ENCODE results near the gene ADAT2. TPM values are rescaled to one million over a fixed set of nuclear protein-coding genes. Genes with fewer than 3 reads are reported as not detected.

Gene ADAT2
- polyA plus RNA-seq, 1 donor from 2014 or later = 3.3 TPM

DNA sequence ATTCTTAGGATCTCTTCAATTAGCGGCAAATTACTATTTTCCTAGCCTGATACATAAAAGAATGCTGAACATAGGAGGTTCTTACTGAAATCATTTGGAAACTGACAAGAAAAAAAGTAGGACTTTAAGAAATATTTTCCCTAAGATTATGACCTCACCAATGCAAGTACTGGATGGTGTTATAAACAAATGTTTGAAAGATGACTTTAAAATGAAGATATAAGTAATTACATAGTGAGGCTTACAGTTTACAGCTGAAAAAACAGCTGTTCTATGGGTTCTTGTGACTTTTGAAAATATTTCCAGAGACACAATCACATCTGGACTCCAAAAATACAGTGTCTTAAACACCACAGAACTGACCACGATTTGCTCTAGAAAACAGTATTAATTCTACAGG lies 64.9 kb downstream of the ADAT2 start:
- H4K20me1 ChIP-seq (ENCODE audit: insufficient read depth) = no peaks in the 10 kb centered on the region
- H3K9me3 ChIP-seq (ENCODE audit: low read length) = no peaks in the 10 kb centered on the region
- no peaks in the 10 kb centered on the region for H3F3A ChIP-seq (ENCODE audit: insufficient read depth, low read length, poor library complexity, severe bottlenecking)
- H3K9me2 ChIP-seq (ENCODE audit: insufficient read depth, low read length) = no peaks in the 10 kb centered on the region
- H3K79me2 ChIP-seq (replicated peaks; ENCODE audit: insufficient read depth, low read length) = no peaks in the 10 kb centered on the region
- no peak overlapping the region for H3K4me3 ChIP-seq (ENCODE audit: low read length)
- no peak overlapping the region for H3K9ac ChIP-seq (ENCODE audit: low read length)
- TF ChIP-seq, protein P1, sequence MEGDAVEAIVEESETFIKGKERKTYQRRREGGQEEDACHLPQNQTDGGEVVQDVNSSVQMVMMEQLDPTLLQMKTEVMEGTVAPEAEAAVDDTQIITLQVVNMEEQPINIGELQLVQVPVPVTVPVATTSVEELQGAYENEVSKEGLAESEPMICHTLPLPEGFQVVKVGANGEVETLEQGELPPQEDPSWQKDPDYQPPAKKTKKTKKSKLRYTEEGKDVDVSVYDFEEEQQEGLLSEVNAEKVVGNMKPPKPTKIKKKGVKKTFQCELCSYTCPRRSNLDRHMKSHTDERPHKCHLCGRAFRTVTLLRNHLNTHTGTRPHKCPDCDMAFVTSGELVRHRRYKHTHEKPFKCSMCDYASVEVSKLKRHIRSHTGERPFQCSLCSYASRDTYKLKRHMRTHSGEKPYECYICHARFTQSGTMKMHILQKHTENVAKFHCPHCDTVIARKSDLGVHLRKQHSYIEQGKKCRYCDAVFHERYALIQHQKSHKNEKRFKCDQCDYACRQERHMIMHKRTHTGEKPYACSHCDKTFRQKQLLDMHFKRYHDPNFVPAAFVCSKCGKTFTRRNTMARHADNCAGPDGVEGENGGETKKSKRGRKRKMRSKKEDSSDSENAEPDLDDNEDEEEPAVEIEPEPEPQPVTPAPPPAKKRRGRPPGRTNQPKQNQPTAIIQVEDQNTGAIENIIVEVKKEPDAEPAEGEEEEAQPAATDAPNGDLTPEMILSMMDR (IDR thresholded peaks at IDR 0.05; ENCODE audit: poor library complexity, severe bottlenecking) = no peak
- TF ChIP-seq MXI1 (conservative IDR thresholded peaks at IDR 0.05; ENCODE audit: poor library complexity, severe bottlenecking) = no peak
- no peak for TF ChIP-seq POLR2AphosphoS5 (IDR thresholded peaks at IDR 0.05)
- TF ChIP-seq SMC3 (conservative IDR thresholded peaks at IDR 0.05; ENCODE audit: poor library complexity) = no peak
- no peak for TF ChIP-seq EZH2 (IDR thresholded peaks at IDR 0.05; ENCODE audit: borderline replicate concordance, insufficient read depth, low read length, poor library complexity, severe bottlenecking)
- TF ChIP-seq RAD21 (conservative IDR thresholded peaks at IDR 0.05) = no peak
- no peak for TF ChIP-seq EP300 (conservative IDR thresholded peaks at IDR 0.05; ENCODE audit: poor library complexity, severe bottlenecking)
- TF ChIP-seq, protein P2, sequence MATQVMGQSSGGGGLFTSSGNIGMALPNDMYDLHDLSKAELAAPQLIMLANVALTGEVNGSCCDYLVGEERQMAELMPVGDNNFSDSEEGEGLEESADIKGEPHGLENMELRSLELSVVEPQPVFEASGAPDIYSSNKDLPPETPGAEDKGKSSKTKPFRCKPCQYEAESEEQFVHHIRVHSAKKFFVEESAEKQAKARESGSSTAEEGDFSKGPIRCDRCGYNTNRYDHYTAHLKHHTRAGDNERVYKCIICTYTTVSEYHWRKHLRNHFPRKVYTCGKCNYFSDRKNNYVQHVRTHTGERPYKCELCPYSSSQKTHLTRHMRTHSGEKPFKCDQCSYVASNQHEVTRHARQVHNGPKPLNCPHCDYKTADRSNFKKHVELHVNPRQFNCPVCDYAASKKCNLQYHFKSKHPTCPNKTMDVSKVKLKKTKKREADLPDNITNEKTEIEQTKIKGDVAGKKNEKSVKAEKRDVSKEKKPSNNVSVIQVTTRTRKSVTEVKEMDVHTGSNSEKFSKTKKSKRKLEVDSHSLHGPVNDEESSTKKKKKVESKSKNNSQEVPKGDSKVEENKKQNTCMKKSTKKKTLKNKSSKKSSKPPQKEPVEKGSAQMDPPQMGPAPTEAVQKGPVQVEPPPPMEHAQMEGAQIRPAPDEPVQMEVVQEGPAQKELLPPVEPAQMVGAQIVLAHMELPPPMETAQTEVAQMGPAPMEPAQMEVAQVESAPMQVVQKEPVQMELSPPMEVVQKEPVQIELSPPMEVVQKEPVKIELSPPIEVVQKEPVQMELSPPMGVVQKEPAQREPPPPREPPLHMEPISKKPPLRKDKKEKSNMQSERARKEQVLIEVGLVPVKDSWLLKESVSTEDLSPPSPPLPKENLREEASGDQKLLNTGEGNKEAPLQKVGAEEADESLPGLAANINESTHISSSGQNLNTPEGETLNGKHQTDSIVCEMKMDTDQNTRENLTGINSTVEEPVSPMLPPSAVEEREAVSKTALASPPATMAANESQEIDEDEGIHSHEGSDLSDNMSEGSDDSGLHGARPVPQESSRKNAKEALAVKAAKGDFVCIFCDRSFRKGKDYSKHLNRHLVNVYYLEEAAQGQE (IDR thresholded peaks at IDR 0.05; ENCODE audit: borderline replicate concordance) = no peak
- TF ChIP-seq TAF1 (IDR thresholded peaks at IDR 0.05; ENCODE audit: low read depth) = no peak
- no peak overlapping the region for H3K27ac ChIP-seq (ENCODE audit: low read length)
- H3K27me3 ChIP-seq (ENCODE audit: insufficient read depth, low read depth, low read length) = no peaks in the 10 kb centered on the region
- H3K4me2 ChIP-seq (ENCODE audit: low read length) = no peak overlapping the region
- no peak overlapping the region for H2AFZ ChIP-seq (ENCODE audit: low read depth, low read length)
- H3K36me3 ChIP-seq (ENCODE audit: insufficient read depth, low read length) = no peaks in the 10 kb centered on the region

DNA sequence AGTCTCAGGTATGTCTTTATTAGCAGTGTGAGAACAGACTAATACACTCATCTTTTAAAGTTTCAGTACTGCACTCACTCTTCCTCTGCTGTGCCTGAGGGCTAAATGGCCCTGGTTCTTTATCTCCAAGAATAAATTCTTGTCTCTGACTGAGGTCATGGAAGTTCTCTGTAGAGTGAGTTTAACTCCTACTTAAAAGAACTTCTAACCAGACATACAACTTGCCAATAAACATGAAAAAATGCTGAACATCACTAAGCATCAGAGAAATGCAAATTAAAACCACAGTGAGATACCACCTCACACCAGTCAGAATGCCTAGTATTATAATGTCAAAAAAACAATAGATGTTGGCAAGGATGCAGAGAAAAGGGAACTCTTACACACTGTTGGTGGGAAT lies 73.6 kb downstream of the ADAT2 start:
- no peaks in the 10 kb centered on the region for H3K9me2 ChIP-seq (ENCODE audit: insufficient read depth, low read length)
- no peaks in the 10 kb centered on the region for H3K79me2 ChIP-seq (replicated peaks; ENCODE audit: insufficient read depth, low read length)
- H2AFZ ChIP-seq (ENCODE audit: low read depth, low read length) = no peak overlapping the region
- TF ChIP-seq RAD21 (conservative IDR thresholded peaks at IDR 0.05) (no peak), POLR2AphosphoS5 (IDR thresholded peaks at IDR 0.05) (no peak)
- no peak overlapping the region for H3K27ac ChIP-seq (ENCODE audit: low read length)
- H3K36me3 ChIP-seq (ENCODE audit: insufficient read depth, low read length) = no peaks in the 10 kb centered on the region
- no peaks in the 10 kb centered on the region for H4K20me1 ChIP-seq (ENCODE audit: insufficient read depth)
- H3F3A ChIP-seq (ENCODE audit: insufficient read depth, low read length, poor library complexity, severe bottlenecking) = no peaks in the 10 kb centered on the region
- H3K9me3 ChIP-seq (ENCODE audit: low read length) = no peaks in the 10 kb centered on the region
- no peaks in the 10 kb centered on the region for H3K27me3 ChIP-seq (ENCODE audit: insufficient read depth, low read depth, low read length)
- no peak overlapping the region for H3K4me3 ChIP-seq (ENCODE audit: low read length)
- H3K4me2 ChIP-seq (ENCODE audit: low read length) = no peak overlapping the region
- H3K9ac ChIP-seq (ENCODE audit: low read length) = no peak overlapping the region

DNA sequence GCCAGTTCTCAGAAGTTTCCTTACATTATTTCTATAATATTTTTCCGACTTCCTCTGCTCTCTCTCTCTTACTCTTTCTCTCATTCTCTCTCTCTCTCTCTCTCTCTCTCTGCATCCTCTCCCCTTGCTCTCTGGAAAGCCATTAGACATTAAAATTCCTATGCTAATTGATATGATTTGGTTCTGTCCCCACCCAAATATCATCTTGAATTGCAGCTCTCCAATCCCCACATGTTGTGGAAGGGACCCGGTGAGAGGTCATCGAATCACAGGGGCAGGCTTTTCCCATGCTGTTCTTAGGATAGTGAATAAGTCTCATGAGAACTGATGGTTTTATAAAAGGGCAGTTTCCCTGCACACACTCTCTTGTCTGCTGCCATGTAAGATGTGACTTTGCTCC lies 74.1 kb downstream of the ADAT2 start:
- TF ChIP-seq TAF1 (IDR thresholded peaks at IDR 0.05; ENCODE audit: low read depth) (no peak), EP300 (conservative IDR thresholded peaks at IDR 0.05; ENCODE audit: poor library complexity, severe bottlenecking) (no peak), RAD21 (conservative IDR thresholded peaks at IDR 0.05) (no peak), EZH2 (IDR thresholded peaks at IDR 0.05; ENCODE audit: borderline replicate concordance, insufficient read depth, low read length, poor library complexity, severe bottlenecking) (no peak), MXI1 (conservative IDR thresholded peaks at IDR 0.05; ENCODE audit: poor library complexity, severe bottlenecking) (no peak), POLR2AphosphoS5 (IDR thresholded peaks at IDR 0.05) (no peak), SMC3 (conservative IDR thresholded peaks at IDR 0.05; ENCODE audit: poor library complexity) (no peak)
- TF ChIP-seq, protein P1 (IDR thresholded peaks at IDR 0.05; ENCODE audit: poor library complexity, severe bottlenecking) = no peak
- TF ChIP-seq, protein P2 (IDR thresholded peaks at IDR 0.05; ENCODE audit: borderline replicate concordance) = no peak
- Histone ChIP-seq H3F3A (ENCODE audit: insufficient read depth, low read length, poor library complexity, severe bottlenecking) (no peaks in the 10 kb centered on the region), H3K9ac (ENCODE audit: low read length) (no peak overlapping the region)

More for the DNA sequence above, 74.1 kb downstream of the ADAT2 start:
- no peaks in the 10 kb centered on the region for H3K9me2 ChIP-seq (ENCODE audit: insufficient read depth, low read length)
- H2AFZ ChIP-seq (ENCODE audit: low read depth, low read length) = no peak overlapping the region
- H3K79me2 ChIP-seq (replicated peaks; ENCODE audit: insufficient read depth, low read length) = no peaks in the 10 kb centered on the region
- H4K20me1 ChIP-seq (ENCODE audit: insufficient read depth) = no peaks in the 10 kb centered on the region
- H3K27me3 ChIP-seq (ENCODE audit: insufficient read depth, low read depth, low read length) = no peaks in the 10 kb centered on the region
- no peak overlapping the region for H3K4me3 ChIP-seq (ENCODE audit: low read length)
- no peak overlapping the region for H3K27ac ChIP-seq (ENCODE audit: low read length)
- H3K9me3 ChIP-seq (ENCODE audit: low read length) = no peaks in the 10 kb centered on the region
- no peaks in the 10 kb centered on the region for H3K36me3 ChIP-seq (ENCODE audit: insufficient read depth, low read length)
- H3K4me2 ChIP-seq (ENCODE audit: low read length) = no peak overlapping the region

Data from neural cell (in vitro differentiated cells).